NB4 (cell line): ENCODE results near the gene CEP85.

Experiments
- DNase-seq: peaks from one replicate; pipeline ENCODE4 v3.0.0; 2010; ENCODE audit warnings: low read depth
- H3K4me3 ChIP-seq: one replicate; pipeline ENCODE4 v1.5.1; 2011; ENCODE audit warnings: mild to moderate bottlenecking, low read depth, low read length, moderate library complexity
- CTCF ChIP-seq: IDR thresholded peaks from one replicate; pipeline ENCODE4 v1.5.1; 2012; ENCODE audit warnings: low read depth, low read length
- MAX ChIP-seq: IDR thresholded peaks from 2 replicates; pipeline ENCODE4 v1.6.1; 2011; ENCODE audit warnings: low read depth, low read length
- MYC ChIP-seq: IDR thresholded peaks from 2 replicates; pipeline ENCODE4 v1.6.1; 2011; ENCODE audit warnings: low read depth, low read length
- POLR2A ChIP-seq: IDR thresholded peaks from 2 replicates; pipeline ENCODE4 v1.6.1; 2011; ENCODE audit warnings: mild to moderate bottlenecking; ENCODE audit not compliant: insufficient read length; ENCODE audit errors: extremely low read depth

Gene CEP85

GRCh38 chr1:26237230-26237966, 3.4 kb downstream of the CEP85 start:
- TF ChIP-seq CTCF: no peak
- peak; percentile 53 for DNase-seq
- H3K4me3 ChIP-seq: peak overlapping the region; percentile 94

GRCh38 chr1:26239936-26240335, 5.9 kb downstream of the CEP85 start:
- TF ChIP-seq MYC: no peak
- no peak for TF ChIP-seq POLR2A
- TF ChIP-seq MAX: no peak
- no peak for TF ChIP-seq CTCF
- no peak overlapping the region for H3K4me3 ChIP-seq
- no peak for DNase-seq

GRCh38 chr1:26252718-26253117, 18.7 kb downstream of the CEP85 start:
- TF ChIP-seq POLR2A (no peak), CTCF (no peak), MAX (no peak), MYC (no peak)
- H3K4me3 ChIP-seq: no peak overlapping the region
- no peak for DNase-seq

- no peak overlapping the region for H3K4me3 ChIP-seq
- TF ChIP-seq POLR2A (no peak), MAX (no peak), MYC (no peak), CTCF (no peak)
- no peak for DNase-seq
Observed at GRCh38 chr1:26254404-26254803, 20.4 kb downstream of the CEP85 start.

GRCh38 chr1:26257222-26257621, 23.2 kb downstream of the CEP85 start:
- TF ChIP-seq CTCF (no peak), POLR2A (no peak), MAX (no peak), MYC (no peak)
- no peak for DNase-seq
- no peak overlapping the region for H3K4me3 ChIP-seq

- DNase-seq: peak; percentile 7
- no peak overlapping the region for H3K4me3 ChIP-seq
- no peak for TF ChIP-seq MYC
- TF ChIP-seq POLR2A: no peak
- no peak for TF ChIP-seq MAX
- no peak for TF ChIP-seq CTCF
Observed at GRCh38 chr1:26259005-26259404, 25.0 kb downstream of the CEP85 start.
